NCI-H146 treated with DMSO at 0.1 percent for 48 hours (cell line): Measurements from ENCODE around the gene PPP1R1C.
"Not testable (repeated sequence)": the region's sequence is repeated elsewhere in the genome, so short reads cannot be mapped to it uniquely, and the experiment has no call there.

Experiments used
- DNase-seq: peaks from one replicate; lab custom pipeline; 2025; ENCODE audit not compliant: unreplicated experiment; lab: John Stamatoyannopoulos, UW

Gene PPP1R1C

GRCh38 chr2:182014284-182014683 is 28.6 kb downstream of the PPP1R1C start:
- no peak for DNase-seq

GRCh38 chr2:182015334-182016109 is 29.9 kb downstream of the PPP1R1C start:
- no peak for DNase-seq

GRCh38 chr2:182018218-182018617 is 32.6 kb downstream of the PPP1R1C start:
- no peak for DNase-seq

GRCh38 chr2:182019731-182020130 is 34.1 kb downstream of the PPP1R1C start:
- no peak for DNase-seq

GRCh38 chr2:182020286-182021070 is 34.8 kb downstream of the PPP1R1C start:
- no peak for DNase-seq

- DNase-seq: no peak
These were observed 37.6 kb downstream of the PPP1R1C start for GRCh38 chr2:182023235-182023634.

GRCh38 chr2:182030875-182031274 is 45.2 kb downstream of the PPP1R1C start:
- DNase-seq: not testable (repeated sequence)

GRCh38 chr2:182031956-182032355 is 46.3 kb downstream of the PPP1R1C start:
- no peak for DNase-seq

- no peak for DNase-seq
These were observed 47.8 kb downstream of the PPP1R1C start for GRCh38 chr2:182033449-182033848.

GRCh38 chr2:182038576-182038975 is 52.9 kb downstream of the PPP1R1C start:
- no peak for DNase-seq

- DNase-seq: no peak
These were observed 57.4 kb downstream of the PPP1R1C start for GRCh38 chr2:182043021-182043420.

- no peak for DNase-seq
These were observed 58.2 kb downstream of the PPP1R1C start for GRCh38 chr2:182043861-182044260.

- DNase-seq: no peak
These were observed 61.9 kb downstream of the PPP1R1C start for GRCh38 chr2:182047544-182047943.

- DNase-seq: no peak
These were observed 62.4 kb downstream of the PPP1R1C start for GRCh38 chr2:182048088-182048487.

GRCh38 chr2:182048621-182049020 is 63.0 kb downstream of the PPP1R1C start:
- no peak for DNase-seq

GRCh38 chr2:182049372-182050148 is 63.9 kb downstream of the PPP1R1C start:
- no peak for DNase-seq

GRCh38 chr2:182050333-182051135 is 64.9 kb downstream of the PPP1R1C start:
- no peak for DNase-seq

GRCh38 chr2:182055993-182056392 is 70.3 kb downstream of the PPP1R1C start:
- no peak for DNase-seq

GRCh38 chr2:182057002-182057401 is 71.3 kb downstream of the PPP1R1C start:
- DNase-seq: peak; percentile 36

GRCh38 chr2:182058056-182058455 is 72.4 kb downstream of the PPP1R1C start:
- no peak for DNase-seq

- no peak for DNase-seq
These were observed 76.1 kb downstream of the PPP1R1C start for GRCh38 chr2:182061739-182062138.
